ENCODE results near the gene HPGDS. TPM values are rescaled to one million over a fixed set of nuclear protein-coding genes. Genes with fewer than 3 reads are reported as not detected.

Gene HPGDS
- total RNA-seq, 4 donors from 2014 or later, result 0.53 TPM; not detected in 3

- no peaks in the 10 kb centered on the region for H3K9me3 ChIP-seq
- intact Hi-C loops (cut with DNase I; ENCODE audit: low total_unique reads) (no loop called here), in situ Hi-C loops (cut with MboI; ENCODE audit: low sequenced_read_pairs in 4 of 4) (no loop called here)
- no peaks in the 10 kb centered on the region for H3K27me3 ChIP-seq
- TF ChIP-seq, protein P1, sequence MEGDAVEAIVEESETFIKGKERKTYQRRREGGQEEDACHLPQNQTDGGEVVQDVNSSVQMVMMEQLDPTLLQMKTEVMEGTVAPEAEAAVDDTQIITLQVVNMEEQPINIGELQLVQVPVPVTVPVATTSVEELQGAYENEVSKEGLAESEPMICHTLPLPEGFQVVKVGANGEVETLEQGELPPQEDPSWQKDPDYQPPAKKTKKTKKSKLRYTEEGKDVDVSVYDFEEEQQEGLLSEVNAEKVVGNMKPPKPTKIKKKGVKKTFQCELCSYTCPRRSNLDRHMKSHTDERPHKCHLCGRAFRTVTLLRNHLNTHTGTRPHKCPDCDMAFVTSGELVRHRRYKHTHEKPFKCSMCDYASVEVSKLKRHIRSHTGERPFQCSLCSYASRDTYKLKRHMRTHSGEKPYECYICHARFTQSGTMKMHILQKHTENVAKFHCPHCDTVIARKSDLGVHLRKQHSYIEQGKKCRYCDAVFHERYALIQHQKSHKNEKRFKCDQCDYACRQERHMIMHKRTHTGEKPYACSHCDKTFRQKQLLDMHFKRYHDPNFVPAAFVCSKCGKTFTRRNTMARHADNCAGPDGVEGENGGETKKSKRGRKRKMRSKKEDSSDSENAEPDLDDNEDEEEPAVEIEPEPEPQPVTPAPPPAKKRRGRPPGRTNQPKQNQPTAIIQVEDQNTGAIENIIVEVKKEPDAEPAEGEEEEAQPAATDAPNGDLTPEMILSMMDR (IDR thresholded peaks at IDR 0.05 in 4 of 5, conservative IDR thresholded peaks at IDR 0.05 in 1 of 5), result no peak
- TF ChIP-seq POLR2A (IDR thresholded peaks at IDR 0.05), result no peak
- ATAC-seq (no peak), DNase-seq (no peak)
- H3K4me3 ChIP-seq, result no peak overlapping the region
- peaks cover 0 to 6% of the 10 kb centered on the region in 2 donors for H3K4me1 ChIP-seq
- H3K36me3 ChIP-seq, result no peaks in the 10 kb centered on the region
- H3K27ac ChIP-seq, result no peak overlapping the region
These were observed 26.4 kb upstream of the HPGDS start for GRCh38 chr4:94369046-94369445.

DNA sequence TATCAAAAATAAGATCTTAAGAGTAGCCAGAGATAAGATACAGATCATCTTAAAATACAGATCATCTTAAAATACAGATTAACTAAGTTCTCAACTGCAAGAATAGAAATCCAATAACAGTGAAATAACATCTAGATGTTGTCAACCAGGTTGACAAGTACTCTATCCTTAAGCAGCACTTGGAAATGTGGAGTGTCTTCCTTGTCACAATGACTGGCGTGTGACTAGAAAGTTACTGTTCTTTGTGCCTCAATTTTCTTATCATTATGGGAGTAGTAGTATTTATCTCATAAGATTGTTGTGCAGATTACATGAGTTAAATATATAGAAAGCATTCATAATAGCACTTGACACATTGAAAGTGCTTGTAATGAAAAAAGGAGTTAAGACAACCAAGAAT, 25.8 kb upstream of the HPGDS start:
- Histone ChIP-seq H3K4me1 (peaks cover 0 to 6% of the 10 kb centered on the region in 2 donors), H3K9me3 (no peaks in the 10 kb centered on the region), H3K27ac (no peak overlapping the region), H3K4me3 (no peak overlapping the region), H3K36me3 (no peaks in the 10 kb centered on the region), H3K27me3 (no peaks in the 10 kb centered on the region)
- no peak for ATAC-seq
- no peak for DNase-seq
- intact Hi-C loops (cut with DNase I; ENCODE audit: low total_unique reads), result no loop called here
- in situ Hi-C loops (cut with MboI; ENCODE audit: low sequenced_read_pairs in 4 of 4), result no loop called here
- TF ChIP-seq, protein P1 (IDR thresholded peaks at IDR 0.05 in 4 of 5, conservative IDR thresholded peaks at IDR 0.05 in 1 of 5), result no peak
- TF ChIP-seq POLR2A (IDR thresholded peaks at IDR 0.05), result no peak

GRCh38 chr4:94365304-94365703, 22.7 kb upstream of the HPGDS start:
- H3K9me3 ChIP-seq, result no peaks in the 10 kb centered on the region
- intact Hi-C loops (cut with DNase I; ENCODE audit: low total_unique reads), result no loop called here
- H3K27ac ChIP-seq, result no peak overlapping the region
- TF ChIP-seq, protein P1 (IDR thresholded peaks at IDR 0.05 in 4 of 5, conservative IDR thresholded peaks at IDR 0.05 in 1 of 5), result no peak
- TF ChIP-seq POLR2A (IDR thresholded peaks at IDR 0.05), result no peak
- H3K4me1 ChIP-seq, result no peaks in the 10 kb centered on the region
- DNase-seq (no peak), ATAC-seq (no peak)
- H3K4me3 ChIP-seq, result no peak overlapping the region
- no peaks in the 10 kb centered on the region for H3K27me3 ChIP-seq
- H3K36me3 ChIP-seq, result no peaks in the 10 kb centered on the region
- in situ Hi-C loops (cut with MboI; ENCODE audit: low sequenced_read_pairs in 4 of 4), result no loop called here

GRCh38 chr4:94364527-94364926, 21.9 kb upstream of the HPGDS start:
- Histone ChIP-seq H3K27ac (no peak overlapping the region), H3K27me3 (no peaks in the 10 kb centered on the region), H3K4me3 (no peak overlapping the region), H3K36me3 (no peaks in the 10 kb centered on the region), H3K9me3 (no peaks in the 10 kb centered on the region), H3K4me1 (no peaks in the 10 kb centered on the region)
- DNase-seq (no peak), ATAC-seq (no peak)
- in situ Hi-C loops (cut with MboI; ENCODE audit: low sequenced_read_pairs in 4 of 4) (no loop called here), intact Hi-C loops (cut with DNase I; ENCODE audit: low total_unique reads) (no loop called here)
- TF ChIP-seq, protein P1 (IDR thresholded peaks at IDR 0.05 in 4 of 5, conservative IDR thresholded peaks at IDR 0.05 in 1 of 5), result no peak
- TF ChIP-seq POLR2A (IDR thresholded peaks at IDR 0.05), result no peak

DNA sequence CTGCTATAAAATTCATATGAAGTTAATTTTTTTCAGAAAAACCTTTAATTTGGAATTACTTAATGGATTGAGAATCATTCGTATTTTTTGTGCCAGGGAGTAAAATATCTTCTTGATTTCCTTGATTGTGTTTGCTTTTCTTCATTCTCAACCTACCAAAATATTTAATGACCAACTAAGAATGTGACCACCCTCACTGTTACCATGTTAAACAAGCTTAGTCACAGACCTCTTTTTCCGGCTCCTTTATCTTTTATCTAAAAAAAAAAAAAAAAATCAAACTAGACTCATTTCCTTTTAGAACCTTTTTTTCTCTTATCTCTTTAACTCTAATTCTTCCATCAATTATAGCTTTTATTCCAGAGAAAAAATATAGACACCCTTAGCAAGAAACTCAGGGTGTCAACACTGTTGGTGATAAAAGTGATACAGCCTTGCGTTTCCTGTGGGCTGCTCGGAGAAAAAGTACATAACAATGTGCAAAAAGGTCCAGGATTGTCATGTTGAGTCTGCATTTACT, 20.6 kb upstream of the HPGDS start:
- Histone ChIP-seq H3K27ac (no peak overlapping the region), H3K36me3 (no peaks in the 10 kb centered on the region), H3K27me3 (no peaks in the 10 kb centered on the region), H3K9me3 (no peaks in the 10 kb centered on the region), H3K4me1 (no peaks in the 10 kb centered on the region), H3K4me3 (no peak overlapping the region)
- in situ Hi-C loops (cut with MboI; ENCODE audit: low sequenced_read_pairs in 4 of 4), result no loop called here
- DNase-seq (no peak), ATAC-seq (no peak)
- no peak for TF ChIP-seq POLR2A (IDR thresholded peaks at IDR 0.05)
- TF ChIP-seq, protein P1 (IDR thresholded peaks at IDR 0.05 in 4 of 5, conservative IDR thresholded peaks at IDR 0.05 in 1 of 5), result no peak
- intact Hi-C loops (cut with DNase I; ENCODE audit: low total_unique reads), result no loop called here
